ENCODE data around the gene PACS2. TPM values are rescaled to one million over a fixed set of nuclear protein-coding genes. Genes with fewer than 3 reads are reported as not detected.

Gene PACS2
- total RNA-seq, 2 experiments from 2014 or later: 57.7 to 61.5 TPM

- ChIA-PET POLR2A (no interaction called here), CTCF (no interaction called here)
- Mint-ChIP-seq H3K36me3 (ENCODE audit: low read depth) (no peaks in the 10 kb centered on the region), H3K4me3 (no peak overlapping the region), H3K27me3 (no peaks in the 10 kb centered on the region), H3K9me3 (no peaks in the 10 kb centered on the region), H3K27ac (no peak overlapping the region), H3K4me1 (ENCODE audit: low read depth) (peaks cover 5% of the 10 kb centered on the region)
- DNase-seq: no peak
- H3K4me3 ChIP-seq (ENCODE audit: low read length): no peak overlapping the region
- no peak overlapping the region for H3K27ac ChIP-seq (ENCODE audit: low read depth in 1 of 2, low read length in 2 of 2)
- H3K36me3 ChIP-seq (ENCODE audit: insufficient read depth, low read length): no peaks in the 10 kb centered on the region
- ATAC-seq (ENCODE audit: poor library complexity): no peak
- H3K4me1 ChIP-seq (ENCODE audit: insufficient read depth, low read length): peaks cover 24% of the 10 kb centered on the region
- H3K27me3 ChIP-seq (ENCODE audit: control insufficient read depth in 1 of 2, insufficient read depth in 2 of 2, low read length in 2 of 2): no peaks in the 10 kb centered on the region
- H3K9me3 ChIP-seq (ENCODE audit: control insufficient read depth in 1 of 2, insufficient read depth in 1 of 2, low read length in 2 of 2): no peaks in the 10 kb centered on the region
- TF ChIP-seq, protein P1, sequence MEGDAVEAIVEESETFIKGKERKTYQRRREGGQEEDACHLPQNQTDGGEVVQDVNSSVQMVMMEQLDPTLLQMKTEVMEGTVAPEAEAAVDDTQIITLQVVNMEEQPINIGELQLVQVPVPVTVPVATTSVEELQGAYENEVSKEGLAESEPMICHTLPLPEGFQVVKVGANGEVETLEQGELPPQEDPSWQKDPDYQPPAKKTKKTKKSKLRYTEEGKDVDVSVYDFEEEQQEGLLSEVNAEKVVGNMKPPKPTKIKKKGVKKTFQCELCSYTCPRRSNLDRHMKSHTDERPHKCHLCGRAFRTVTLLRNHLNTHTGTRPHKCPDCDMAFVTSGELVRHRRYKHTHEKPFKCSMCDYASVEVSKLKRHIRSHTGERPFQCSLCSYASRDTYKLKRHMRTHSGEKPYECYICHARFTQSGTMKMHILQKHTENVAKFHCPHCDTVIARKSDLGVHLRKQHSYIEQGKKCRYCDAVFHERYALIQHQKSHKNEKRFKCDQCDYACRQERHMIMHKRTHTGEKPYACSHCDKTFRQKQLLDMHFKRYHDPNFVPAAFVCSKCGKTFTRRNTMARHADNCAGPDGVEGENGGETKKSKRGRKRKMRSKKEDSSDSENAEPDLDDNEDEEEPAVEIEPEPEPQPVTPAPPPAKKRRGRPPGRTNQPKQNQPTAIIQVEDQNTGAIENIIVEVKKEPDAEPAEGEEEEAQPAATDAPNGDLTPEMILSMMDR (IDR thresholded peaks at IDR 0.05): no peak
- intact Hi-C loops (cut with DNase I, micrococcal nuclease): no loop called here
Observed at GRCh38 chr14:105393151-105393550, 78.6 kb downstream of the PACS2 start.

GRCh38 chr14:105394714-105395537, 80.4 kb downstream of the PACS2 start:
- H3K27ac ChIP-seq (ENCODE audit: low read depth in 1 of 2, low read length in 2 of 2): no peak overlapping the region
- H3K4me3 Mint-ChIP-seq: no peak overlapping the region
- peaks cover 0 to 8% of the 10 kb centered on the region in 2 experiments for H3K9me3 ChIP-seq (ENCODE audit: control insufficient read depth in 1 of 2, insufficient read depth in 1 of 2, low read length in 2 of 2)
- H3K27ac Mint-ChIP-seq: no peak overlapping the region
- intact Hi-C loops (cut with DNase I, micrococcal nuclease): loop anchor here in 1 of 2 experiments (5.0 kb wide), 1 partner anchor 97 kb away; the partner anchor contains the start of gene TEDC1
- no peaks in the 10 kb centered on the region for H3K9me3 Mint-ChIP-seq
- peaks cover 4% of the 10 kb centered on the region for H3K36me3 ChIP-seq (ENCODE audit: insufficient read depth, low read length)
- ATAC-seq (ENCODE audit: poor library complexity): no peak
- peaks cover 12% of the 10 kb centered on the region for H3K36me3 Mint-ChIP-seq (ENCODE audit: low read depth)
- peaks cover 35% of the 10 kb centered on the region for H3K4me1 ChIP-seq (ENCODE audit: insufficient read depth, low read length)
- no peak overlapping the region for H3K4me3 ChIP-seq (ENCODE audit: low read length)
- ChIA-PET CTCF (no interaction called here), POLR2A (no interaction called here)
- TF ChIP-seq, protein P1 (IDR thresholded peaks at IDR 0.05): no peak
- no peak for DNase-seq
- H3K27me3 Mint-ChIP-seq: no peaks in the 10 kb centered on the region
- no peaks in the 10 kb centered on the region for H3K27me3 ChIP-seq (ENCODE audit: control insufficient read depth in 1 of 2, insufficient read depth in 2 of 2, low read length in 2 of 2)
- H3K4me1 Mint-ChIP-seq (ENCODE audit: low read depth): peaks cover 5% of the 10 kb centered on the region

DNA sequence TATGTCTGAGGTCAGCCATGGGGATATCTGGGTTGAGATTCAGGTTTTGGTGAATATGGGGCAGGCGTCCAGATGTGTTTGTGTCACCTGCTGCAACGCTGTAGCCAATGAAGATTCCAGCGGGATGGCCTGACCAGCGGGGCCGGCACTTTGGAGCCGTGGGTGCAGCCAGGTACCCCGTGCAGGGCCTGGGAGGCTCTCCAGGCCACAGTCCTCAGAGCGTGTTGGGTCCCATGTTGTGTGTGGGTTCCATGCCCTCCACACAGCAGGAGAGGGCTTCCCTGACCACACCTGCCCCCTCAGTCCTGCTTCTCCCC, 80.9 kb downstream of the PACS2 start:
- Mint-ChIP-seq H3K27me3 (no peaks in the 10 kb centered on the region), H3K4me3 (no peak overlapping the region), H3K27ac (no peak overlapping the region), H3K4me1 (ENCODE audit: low read depth) (peaks cover 9% of the 10 kb centered on the region), H3K36me3 (ENCODE audit: low read depth) (peaks cover 18% of the 10 kb centered on the region), H3K9me3 (peaks cover 2% of the 10 kb centered on the region)
- TF ChIP-seq, protein P1 (IDR thresholded peaks at IDR 0.05): no peak
- Histone ChIP-seq H3K36me3 (ENCODE audit: insufficient read depth, low read length) (peaks cover 10% of the 10 kb centered on the region), H3K4me1 (ENCODE audit: insufficient read depth, low read length) (peaks cover 32% of the 10 kb centered on the region), H3K9me3 (ENCODE audit: control insufficient read depth in 1 of 2, insufficient read depth in 1 of 2, low read length in 2 of 2) (peaks cover 0 to 14% of the 10 kb centered on the region in 2 experiments), H3K27me3 (ENCODE audit: control insufficient read depth in 1 of 2, insufficient read depth in 2 of 2, low read length in 2 of 2) (no peaks in the 10 kb centered on the region), H3K4me3 (ENCODE audit: low read length) (no peak overlapping the region), H3K27ac (ENCODE audit: low read depth in 1 of 2, low read length in 2 of 2) (no peak overlapping the region)
- no peak for DNase-seq
- ATAC-seq (ENCODE audit: poor library complexity): no peak
- intact Hi-C loops (cut with DNase I, micrococcal nuclease): loop anchor here in 1 of 2 experiments (5.0 kb wide), 1 partner anchor 97 kb away; the partner anchor contains the start of gene TEDC1
- CTCF ChIA-PET: no interaction called here
- POLR2A ChIA-PET: no interaction called here

All from CD4-positive, alpha-beta T cell (primary cell).